ENCODE data around the gene SRGAP2C. TPM values are rescaled to one million over a fixed set of nuclear protein-coding genes. Genes with fewer than 3 reads are reported as not detected.
A peak's percentile ranks its signal among the peaks of the same experiment; 100 is the strongest.

SRGAP2C gene
- total and polyA plus RNA-seq, 2 of the 13 experiments (the other 11 are each of a cell fraction or from before 2014, with no cell fraction given), result 6.9 to 8.4 TPM

DNA sequence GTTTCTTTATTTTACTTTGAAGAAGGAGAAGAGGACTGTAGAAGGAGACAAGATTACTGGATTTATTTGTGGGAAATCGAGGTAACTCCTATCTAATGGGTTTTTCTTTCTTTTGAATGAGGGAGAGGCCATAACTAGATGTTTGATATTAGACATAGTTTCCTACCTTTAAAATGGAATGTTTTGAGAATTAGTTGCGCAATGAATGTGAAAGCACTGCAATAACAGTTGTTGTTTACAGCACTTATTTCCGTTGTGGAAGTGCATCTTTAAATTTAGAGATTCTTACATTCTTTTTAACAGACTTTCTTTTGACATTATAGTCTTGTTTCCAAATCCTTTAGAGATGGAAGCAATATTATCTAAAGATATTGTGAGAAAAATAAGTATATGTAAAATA, 229.0 kb downstream of the SRGAP2C start:
- H3K4me1 ChIP-seq (ENCODE audit: insufficient read depth, low read length), result no peaks in the 10 kb centered on the region
- BruUV-seq (replicated peaks), result no TSS peak
- TF ChIP-seq ZBTB38 (CRISPR knock-in tag; IDR thresholded peaks at IDR 0.05), result no peak
- TF ChIP-seq CEBPG (CRISPR knock-in tag; IDR thresholded peaks at IDR 0.05), result 0 out of 2 replicates have a peak, but pooled peaks have one; percentile 31
- no peak for TF ChIP-seq HHEX (CRISPR knock-in tag; IDR thresholded peaks at IDR 0.05)
- TF ChIP-seq CEBPB (IDR thresholded peaks at IDR 0.05; ENCODE audit: borderline replicate concordance, low read depth, low read length), result peak; percentile 93
- ChIA-PET CTCF (ENCODE audit: low intra/inter-chr PET ratio, low total read pairs) (no interaction called here), POLR2A (no interaction called here)
- intact Hi-C loops (cut with micrococcal nuclease; ENCODE audit: unreplicated experiment) (no loop called here), in situ Hi-C loops (cut with HindIII; ENCODE audit: extremely low pct_ligation_motif_present, low pct_unique_long_range_greater_than_20kb) (no loop called here)
- H3K4me2 ChIP-seq (ENCODE audit: low read depth, low read length), result no peak overlapping the region
- no peak overlapping the region for H3K4me3 ChIP-seq (replicated peaks in 1 of 3; ENCODE audit: insufficient read depth in 1 of 3, low read depth in 2 of 3, low read length in 3 of 3)
- FAIRE-seq, result no peak
- no peaks in the 10 kb centered on the region for H3K9me3 ChIP-seq (ENCODE audit: low read length)
- DNase-seq (ENCODE audit: low spot score), result no peak
- no peak for ATAC-seq
- H3K27ac ChIP-seq (ENCODE audit: extremely low read length, insufficient read depth, low read length), result no peak overlapping the region
- no peak overlapping the region for H3K9ac ChIP-seq (ENCODE audit: insufficient read depth, low read depth, low read length)
- no peaks in the 10 kb centered on the region for H3K36me3 ChIP-seq (replicated peaks in 1 of 2; ENCODE audit: control insufficient read depth in 1 of 2, insufficient read depth in 2 of 2, low read length in 2 of 2)
- no peak overlapping the region for H2AFZ ChIP-seq (ENCODE audit: low read length)
- no peaks in the 10 kb centered on the region for H4K20me1 ChIP-seq (ENCODE audit: insufficient read depth, low read length)
- no peaks in the 10 kb centered on the region for H3K79me2 ChIP-seq (ENCODE audit: insufficient read depth, low read length)
- H3K27me3 ChIP-seq (ENCODE audit: control insufficient read depth in 1 of 2, insufficient read depth in 2 of 2, low read length in 2 of 2), result no peaks in the 10 kb centered on the region
- WGBS (ENCODE audit: low lambda C conversion rate), result 34% methylated on average over 3 of the region's 3 CpGs

DNA sequence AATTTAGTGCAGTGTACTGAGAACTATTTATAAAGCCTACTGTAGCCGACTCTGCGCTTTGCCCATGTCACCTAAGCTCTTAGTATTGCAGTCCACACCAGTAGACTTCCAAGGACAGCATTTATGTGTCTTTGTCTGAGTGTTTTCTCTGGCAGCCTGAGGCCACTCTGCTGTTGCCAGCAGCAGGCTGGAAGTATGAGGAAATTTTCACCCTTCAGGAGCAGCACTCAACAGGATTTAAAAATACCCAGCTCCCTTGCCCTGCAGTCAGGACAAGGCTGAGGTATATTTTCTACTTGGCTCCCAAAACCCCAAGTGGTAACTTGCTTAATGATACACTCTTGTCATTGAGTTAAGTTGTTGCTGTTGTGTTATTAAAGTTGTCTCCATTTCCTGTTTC, 230.1 kb downstream of the SRGAP2C start:
- H3K4me3 ChIP-seq (replicated peaks in 1 of 3; ENCODE audit: insufficient read depth in 1 of 3, low read depth in 2 of 3, low read length in 3 of 3), result no peak overlapping the region
- FAIRE-seq, result no peak
- H3K4me2 ChIP-seq (ENCODE audit: low read depth, low read length), result no peak overlapping the region
- H3K79me2 ChIP-seq (ENCODE audit: insufficient read depth, low read length), result no peaks in the 10 kb centered on the region
- no TSS peak for BruUV-seq (replicated peaks)
- ChIA-PET POLR2A (no interaction called here), CTCF (ENCODE audit: low intra/inter-chr PET ratio, low total read pairs) (no interaction called here)
- intact Hi-C loops (cut with micrococcal nuclease; ENCODE audit: unreplicated experiment) (no loop called here), in situ Hi-C loops (cut with HindIII; ENCODE audit: extremely low pct_ligation_motif_present, low pct_unique_long_range_greater_than_20kb) (no loop called here)
- H3K27me3 ChIP-seq (ENCODE audit: control insufficient read depth in 1 of 2, insufficient read depth in 2 of 2, low read length in 2 of 2), result no peaks in the 10 kb centered on the region
- no peaks in the 10 kb centered on the region for H3K9me3 ChIP-seq (ENCODE audit: low read length)
- DNase-seq (ENCODE audit: low spot score), result no peak
- 57% methylated on average over 2 of the region's 2 CpGs for WGBS (ENCODE audit: low lambda C conversion rate)
- H3K27ac ChIP-seq (ENCODE audit: extremely low read length, insufficient read depth, low read length), result no peak overlapping the region
- H3K9ac ChIP-seq (ENCODE audit: insufficient read depth, low read depth, low read length), result no peak overlapping the region
- no peak overlapping the region for H2AFZ ChIP-seq (ENCODE audit: low read length)
- H4K20me1 ChIP-seq (ENCODE audit: insufficient read depth, low read length), result no peaks in the 10 kb centered on the region
- H3K4me1 ChIP-seq (ENCODE audit: insufficient read depth, low read length), result no peaks in the 10 kb centered on the region
- H3K36me3 ChIP-seq (replicated peaks in 1 of 2; ENCODE audit: control insufficient read depth in 1 of 2, insufficient read depth in 2 of 2, low read length in 2 of 2), result no peaks in the 10 kb centered on the region
- peak; percentile 41; the same call in 1 of the 3 replicates for ATAC-seq
- TF ChIP-seq NR3C1 (CRISPR knock-in tag; IDR thresholded peaks at IDR 0.05) (no peak), SMAD1 (CRISPR knock-in tag; IDR thresholded peaks at IDR 0.05; ENCODE audit: borderline replicate concordance, low read depth) (no peak), PRPF4 (IDR thresholded peaks at IDR 0.05; ENCODE audit: low read depth, low read length, poor library complexity, severe bottlenecking) (no peak)
- TF ChIP-seq, protein P1, sequence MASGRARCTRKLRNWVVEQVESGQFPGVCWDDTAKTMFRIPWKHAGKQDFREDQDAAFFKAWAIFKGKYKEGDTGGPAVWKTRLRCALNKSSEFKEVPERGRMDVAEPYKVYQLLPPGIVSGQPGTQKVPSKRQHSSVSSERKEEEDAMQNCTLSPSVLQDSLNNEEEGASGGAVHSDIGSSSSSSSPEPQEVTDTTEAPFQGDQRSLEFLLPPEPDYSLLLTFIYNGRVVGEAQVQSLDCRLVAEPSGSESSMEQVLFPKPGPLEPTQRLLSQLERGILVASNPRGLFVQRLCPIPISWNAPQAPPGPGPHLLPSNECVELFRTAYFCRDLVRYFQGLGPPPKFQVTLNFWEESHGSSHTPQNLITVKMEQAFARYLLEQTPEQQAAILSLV (CRISPR knock-in tag; IDR thresholded peaks at IDR 0.05; ENCODE audit: borderline replicate concordance), result no peak
